HG03521 (cell line): ENCODE results near the gene GGT1.
"Not testable (repeated sequence)": the region's sequence is repeated elsewhere in the genome, so short reads cannot be mapped to it uniquely, and the experiment has no call there.

Experiments
- ATAC-seq: cut with Tn5 transposase; IDR thresholded peaks from one replicate; pipeline ENCODE4 v1.9.1; 2021; ENCODE audit warnings: mild to moderate bottlenecking, moderate library complexity; ENCODE audit not compliant: unreplicated experiment

Gene GGT1

GRCh38 chr22:24595863-24596262 is 7.1 kb upstream of the GGT1 start:
- ATAC-seq, result no peak

- ATAC-seq, result not testable (repeated sequence)
These were observed 5.9 kb upstream of the GGT1 start for GRCh38 chr22:24597076-24597475.

- ATAC-seq, result no peak
These were observed 3.5 kb upstream of the GGT1 start for GRCh38 chr22:24599514-24599913.

GRCh38 chr22:24599958-24600715 is 2.9 kb upstream of the GGT1 start:
- not testable (repeated sequence) for ATAC-seq

- no peak for ATAC-seq
These were observed 1.5 kb upstream of the GGT1 start for GRCh38 chr22:24601217-24602104.

- not testable (repeated sequence) for ATAC-seq
These were observed 766 bp upstream of the GGT1 start for GRCh38 chr22:24602105-24602749.

GRCh38 chr22:24603770-24604629 is 1.0 kb downstream of the GGT1 start:
- ATAC-seq, result not testable (repeated sequence)

- ATAC-seq, result not testable (repeated sequence)
These were observed 3.3 kb downstream of the GGT1 start for GRCh38 chr22:24606340-24606739.

GRCh38 chr22:24607429-24607983 is 4.5 kb downstream of the GGT1 start:
- peak; percentile 55 for ATAC-seq

- ATAC-seq, result not testable (repeated sequence)
These were observed 5.3 kb downstream of the GGT1 start for GRCh38 chr22:24608327-24608726.

- ATAC-seq, result not testable (repeated sequence)
These were observed 6.9 kb downstream of the GGT1 start for GRCh38 chr22:24609888-24610287.

GRCh38 chr22:24614794-24615193 is 11.8 kb downstream of the GGT1 start:
- not testable (repeated sequence) for ATAC-seq

- ATAC-seq, result not testable (repeated sequence)
These were observed 18.3 kb downstream of the GGT1 start for GRCh38 chr22:24621244-24621643.

GRCh38 chr22:24622596-24622995 is 19.6 kb downstream of the GGT1 start:
- ATAC-seq, result not testable (repeated sequence)

GRCh38 chr22:24627911-24628310 is 24.9 kb downstream of the GGT1 start:
- ATAC-seq, result not testable (repeated sequence)

- not testable (repeated sequence) for ATAC-seq
These were observed 26.1 kb downstream of the GGT1 start for GRCh38 chr22:24629069-24629468.

GRCh38 chr22:24630812-24631427 is 27.9 kb downstream of the GGT1 start:
- not testable (repeated sequence) for ATAC-seq

GRCh38 chr22:24631430-24632122 is 28.6 kb downstream of the GGT1 start:
- not testable (repeated sequence) for ATAC-seq

- not testable (repeated sequence) for ATAC-seq
These were observed 29.6 kb downstream of the GGT1 start for GRCh38 chr22:24632642-24633041.
